GM12878 (cell line): Measurements from ENCODE around the gene PPIL6. TPM values are rescaled to one million over a fixed set of nuclear protein-coding genes. Genes with fewer than 3 reads are reported as not detected.

Experiments
- ATAC-seq: fragments of 200-7000 bp; cut with Tn5 transposase; 3 replicates; pipeline ENCODE4 v1.9.1; 2020; ENCODE audit warnings: mild to moderate bottlenecking, moderate library complexity
- BruUV-seq: library from RNA; stranded (reverse); fragments of 400-500 nt; replicated peaks from 2 replicates; lab custom pipeline; 2021; lab: Mats Ljungman, UMichigan
- CTCF ChIA-PET: fragments of 300-600 bp; sonication (Branson Sonifier 250); formaldehyde crosslinking; extraction: SDS; loops from one replicate; lab custom pipeline; 2021; ENCODE audit warnings: inconsistent platforms; lab: Yijun Ruan, JAX
- POLR2A ChIA-PET: fragments of 350-600 bp; formaldehyde crosslinking; extraction: SDS; loops from one replicate; lab custom pipeline; 2021; ENCODE audit warnings: inconsistent platforms; lab: Charles Lee
- RAD21 ChIA-PET: fragments of 300-600 bp; sonication (Branson Sonifier 250); formaldehyde crosslinking; loops from one replicate; lab custom pipeline; 2023; ENCODE audit warnings: antibody characterized with exemption; ENCODE audit not compliant: unreplicated experiment; lab: Charles Lee
- SMC1A ChIA-PET: fragments of 300-600 bp; sonication (Branson Sonifier 250); formaldehyde crosslinking; loops from one replicate; lab custom pipeline; 2023; ENCODE audit not compliant: unreplicated experiment, uncharacterized antibody; lab: Charles Lee
- DNase-seq: peaks from one replicate; pipeline ENCODE4 v3.0.0-alpha.2; 2011; ENCODE audit warnings: low read depth, low spot score
- FAIRE-seq: peaks from 3 replicates; lab custom pipeline; 2011; peaks lifted over from hg19 to GRCh38; lab: Jason Lieb, UNC
- H2AFZ ChIP-seq: 2 replicates; pipeline ENCODE4 v1.6.0; 2011; ENCODE audit warnings: low read depth, low read length, control low read depth; ENCODE audit not compliant: control insufficient read depth
- H3K27ac ChIP-seq: 2 replicates; pipeline ENCODE4 v1.5.1; 2011; ENCODE audit warnings: control low read depth; ENCODE audit not compliant: control insufficient read depth, insufficient read depth
- H3K27me3 ChIP-seq, 2 experiments: replicated peaks in 1 of 2; 2 replicates each; pipeline versions ENCODE4 v1.6.0 to v1.6.1; 2011; ENCODE audit warnings: low read length in 1 of 2; ENCODE audit not compliant: control insufficient read depth in 2 of 2, insufficient read depth in 2 of 2
- H3K36me3 ChIP-seq, 2 experiments: 2 replicates each; pipeline ENCODE4 v1.5.1; 2011; ENCODE audit warnings: low read length in 1 of 2; ENCODE audit not compliant: control insufficient read depth in 2 of 2, insufficient read depth in 2 of 2
- H3K4me1 ChIP-seq: 2 replicates; pipeline ENCODE4 v1.6.1; 2011; ENCODE audit warnings: mild to moderate bottlenecking, low read length, moderate library complexity, mixed read lengths; ENCODE audit not compliant: control insufficient read depth, insufficient read depth
- H3K4me2 ChIP-seq: 2 replicates; pipeline ENCODE4 v1.6.0; 2011; ENCODE audit warnings: control low read depth; ENCODE audit not compliant: control insufficient read depth, insufficient read depth
- H3K4me3 ChIP-seq: fragments of 200-600 bp; sonication (generic); 2 replicates; pipeline ENCODE4 v1.5.1; 2016
- H3K79me2 ChIP-seq: 2 replicates; pipeline ENCODE4 v1.6.0; 2011; ENCODE audit warnings: low read length; ENCODE audit not compliant: control insufficient read depth, insufficient read depth
- H3K9ac ChIP-seq: 2 replicates; pipeline ENCODE4 v1.8.0; 2011; ENCODE audit warnings: low read length, control low read depth, mixed read lengths; ENCODE audit not compliant: control insufficient read depth, insufficient read depth
- H3K9me3 ChIP-seq: replicated peaks from 3 replicates; pipeline ENCODE4 v1.5.1; 2011; ENCODE audit warnings: mild to moderate bottlenecking, low read length; ENCODE audit not compliant: control insufficient read depth, insufficient read depth
- H4K20me1 ChIP-seq: 2 replicates; pipeline ENCODE4 v1.6.0; 2011; ENCODE audit not compliant: control insufficient read depth, insufficient read depth
- CREB1 ChIP-seq: IDR thresholded peaks from 2 replicates; pipeline ENCODE4 v1.6.1; 2012; ENCODE audit warnings: low read depth, mild to moderate bottlenecking, inconsistent platforms
- FOXK2 ChIP-seq: fragments of 450-650 bp; IDR thresholded peaks from 2 replicates; pipeline ENCODE4 v1.6.1; 2017; ENCODE audit warnings: mild to moderate bottlenecking, moderate library complexity
- NBN ChIP-seq: fragments of 450-650 bp; IDR thresholded peaks from 2 replicates; pipeline ENCODE4 v1.6.1; 2016
- NFYB ChIP-seq: IDR thresholded peaks from 2 replicates; pipeline ENCODE4 v1.6.1; 2011; ENCODE audit warnings: low read depth, mild to moderate bottlenecking, low read length, improper control_type of control experiment, moderate library complexity; ENCODE audit not compliant: insufficient read depth
- PAX5 ChIP-seq: IDR thresholded peaks from 2 replicates; pipeline ENCODE4 v1.6.1; 2011; ENCODE audit warnings: low read depth, low read length, borderline replicate concordance
- YBX1 ChIP-seq: fragments of 450-650 bp; IDR thresholded peaks from 2 replicates; pipeline ENCODE4 v1.6.1; 2016; ENCODE audit warnings: antibody characterized with exemption
- WGBS: methylation state at CpG from one replicate; pipeline ENCODE4 v1.1.6; 2016; ENCODE audit warnings: low lambda C conversion rate; ENCODE audit not compliant: insufficient replicate concordance, insufficient coverage; ENCODE audit errors: missing lambda C conversion rate; 5-methylcytosine and 5-hydroxymethylcytosine counted together
- in situ Hi-C: fragments of 300-500 bp; cut with MboI; formaldehyde crosslinking; loops from 9 replicates; pipeline ENCODE4 v1.14.3; 2018; ENCODE audit warnings: mixed read lengths
- intact Hi-C: fragments of 100-400 bp; cut with micrococcal nuclease; formaldehyde crosslinking; loops from one replicate; pipeline ENCODE4 v1.14.2; 2022; ENCODE audit not compliant: unreplicated experiment
- polyA plus RNA-seq, 11 experiments: library from polyadenylated mRNA; depleted of rRNA in 4 of 11; unstranded in 6 of 11; stranded (reverse) in 5 of 11; fragments of >200 nt; fragmentation: Nextera tagmentation in 4 of 11; fragmentation: Illumina TruSeq in 1 of 11; extraction: Ambion mirVana in 4 of 11; extraction: Trizol in 1 of 11; gene quantifications; 1 replicate in 1 of 11; 2 replicates in 10 of 11; pipeline versions ENCODE4 v1.2.1 to v1.2.3, GENCODE V29; 2011 to 2016; ENCODE audit warnings: inconsistent platforms in 2 of 11, missing spikeins in 2 of 11, low read depth in 1 of 11
- total RNA-seq, 4 experiments: library from RNA; depleted of rRNA in 3 of 4; stranded (reverse); fragments of >200 nt in 3 of 4; fragmentation: Illumina TruSeq in 1 of 4; extraction: Trizol in 1 of 4; gene quantifications; 2 replicates each; pipeline versions ENCODE4 v1.2.1 to v1.2.3, GENCODE V29; 2013 to 2021
- TF ChIP-seq, protein P1 (sequence below): fragments of 450-650 bp; IDR thresholded peaks from 2 replicates; pipeline ENCODE4 v1.6.1; 2017; ENCODE audit warnings: mild to moderate bottlenecking
- TF ChIP-seq, protein P2 (sequence below): fragments of 450-650 bp; formaldehyde crosslinking; IDR thresholded peaks from 2 replicates; pipeline ENCODE4 v1.4.0; 2020; ENCODE audit warnings: mild to moderate bottlenecking, moderate library complexity
- TF ChIP-seq, protein P3 (sequence below), 3 experiments: IDR thresholded peaks in 2 of 3; conservative IDR thresholded peaks in 1 of 3; 2 replicates each; pipeline ENCODE4 v1.5.1; 2011; ENCODE audit warnings: low read depth in 3 of 3, low read length in 3 of 3, mild to moderate bottlenecking in 3 of 3, control low read depth in 2 of 3, moderate library complexity in 2 of 3, inconsistent platforms in 1 of 3, mixed read lengths in 1 of 3; ENCODE audit not compliant: control insufficient read depth in 2 of 3, insufficient read depth in 1 of 3; ENCODE audit errors: extremely low read depth in 1 of 3

The PPIL6 gene
- total and polyA plus RNA-seq, 10 of the 15 experiments (the other 5 are each of a cell fraction or from before 2014, with no cell fraction given): 0.01 to 0.26 (median 0.12) TPM; not detected in 5

DNA sequence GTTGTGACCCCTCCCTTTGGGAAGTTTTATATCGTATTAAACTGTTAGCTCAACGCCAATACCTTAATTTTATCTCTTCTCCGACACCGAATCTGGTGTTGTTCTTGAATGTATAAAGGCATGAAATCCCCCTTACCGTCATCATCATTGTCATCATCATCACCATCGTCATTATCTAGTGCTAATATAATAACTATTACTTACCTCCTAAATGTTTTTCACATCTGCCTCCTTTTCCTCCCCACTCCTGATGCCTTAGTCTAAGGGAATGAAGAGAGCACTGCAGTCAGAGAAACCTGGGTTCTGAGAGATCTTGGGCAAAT is 43.3 kb upstream of the PPIL6 start:
- ChIA-PET POLR2A (interaction anchor here (9.3 kb wide), 1 partner anchor 24 kb away, joined by 132 read pairs; the partner anchor contains the start of gene MICAL1), RAD21 (interaction anchor here (2.1 kb wide), 1 partner anchor 101 kb away, joined by 8 read pairs; the partner anchor contains the start of gene CD164), CTCF (interaction anchor here (1.2 to 3.0 kb wide), 2 partner anchors 20 to 100 kb away, joined by 3 to 17 read pairs; partner anchors contain the start of gene CD164), SMC1A (interaction anchor here (1.5 to 9.4 kb wide), 2 partner anchors 20 to 27 kb away, joined by 7 to 148 read pairs; partner anchors contain the start of gene MICAL1)
- ATAC-seq (no peak), FAIRE-seq (peak; percentile 54), DNase-seq (no peak)
- peak overlapping the region; percentile 81 for H2AFZ ChIP-seq
- H3K9ac ChIP-seq: no peak overlapping the region
- intact Hi-C loops: loop anchor here (1.0 kb wide), 1 partner anchor 28 kb away; the partner anchor contains the start of gene MICAL1
- H3K4me1 ChIP-seq: no peaks in the 10 kb centered on the region; the same call in 1 of the 2 replicates
- no peak overlapping the region for H3K27ac ChIP-seq
- H3K4me3 ChIP-seq: no peak overlapping the region
- no peaks in the 10 kb centered on the region for H3K9me3 ChIP-seq
- peak overlapping the region; percentile 80 for H3K4me2 ChIP-seq
- TF ChIP-seq NFYB (no peak), CREB1 (0 out of 2 replicates have a peak, but pooled peaks have one; percentile 30), YBX1 (no peak), FOXK2 (no peak), PAX5 (no peak), NBN (peak; percentile 34; the same call in 1 of the 2 replicates)
- TF ChIP-seq, protein P1, sequence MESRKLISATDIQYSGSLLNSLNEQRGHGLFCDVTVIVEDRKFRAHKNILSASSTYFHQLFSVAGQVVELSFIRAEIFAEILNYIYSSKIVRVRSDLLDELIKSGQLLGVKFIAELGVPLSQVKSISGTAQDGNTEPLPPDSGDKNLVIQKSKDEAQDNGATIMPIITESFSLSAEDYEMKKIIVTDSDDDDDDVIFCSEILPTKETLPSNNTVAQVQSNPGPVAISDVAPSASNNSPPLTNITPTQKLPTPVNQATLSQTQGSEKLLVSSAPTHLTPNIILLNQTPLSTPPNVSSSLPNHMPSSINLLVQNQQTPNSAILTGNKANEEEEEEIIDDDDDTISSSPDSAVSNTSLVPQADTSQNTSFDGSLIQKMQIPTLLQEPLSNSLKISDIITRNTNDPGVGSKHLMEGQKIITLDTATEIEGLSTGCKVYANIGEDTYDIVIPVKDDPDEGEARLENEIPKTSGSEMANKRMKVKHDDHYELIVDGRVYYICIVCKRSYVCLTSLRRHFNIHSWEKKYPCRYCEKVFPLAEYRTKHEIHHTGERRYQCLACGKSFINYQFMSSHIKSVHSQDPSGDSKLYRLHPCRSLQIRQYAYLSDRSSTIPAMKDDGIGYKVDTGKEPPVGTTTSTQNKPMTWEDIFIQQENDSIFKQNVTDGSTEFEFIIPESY: no peak
- TF ChIP-seq, protein P2, sequence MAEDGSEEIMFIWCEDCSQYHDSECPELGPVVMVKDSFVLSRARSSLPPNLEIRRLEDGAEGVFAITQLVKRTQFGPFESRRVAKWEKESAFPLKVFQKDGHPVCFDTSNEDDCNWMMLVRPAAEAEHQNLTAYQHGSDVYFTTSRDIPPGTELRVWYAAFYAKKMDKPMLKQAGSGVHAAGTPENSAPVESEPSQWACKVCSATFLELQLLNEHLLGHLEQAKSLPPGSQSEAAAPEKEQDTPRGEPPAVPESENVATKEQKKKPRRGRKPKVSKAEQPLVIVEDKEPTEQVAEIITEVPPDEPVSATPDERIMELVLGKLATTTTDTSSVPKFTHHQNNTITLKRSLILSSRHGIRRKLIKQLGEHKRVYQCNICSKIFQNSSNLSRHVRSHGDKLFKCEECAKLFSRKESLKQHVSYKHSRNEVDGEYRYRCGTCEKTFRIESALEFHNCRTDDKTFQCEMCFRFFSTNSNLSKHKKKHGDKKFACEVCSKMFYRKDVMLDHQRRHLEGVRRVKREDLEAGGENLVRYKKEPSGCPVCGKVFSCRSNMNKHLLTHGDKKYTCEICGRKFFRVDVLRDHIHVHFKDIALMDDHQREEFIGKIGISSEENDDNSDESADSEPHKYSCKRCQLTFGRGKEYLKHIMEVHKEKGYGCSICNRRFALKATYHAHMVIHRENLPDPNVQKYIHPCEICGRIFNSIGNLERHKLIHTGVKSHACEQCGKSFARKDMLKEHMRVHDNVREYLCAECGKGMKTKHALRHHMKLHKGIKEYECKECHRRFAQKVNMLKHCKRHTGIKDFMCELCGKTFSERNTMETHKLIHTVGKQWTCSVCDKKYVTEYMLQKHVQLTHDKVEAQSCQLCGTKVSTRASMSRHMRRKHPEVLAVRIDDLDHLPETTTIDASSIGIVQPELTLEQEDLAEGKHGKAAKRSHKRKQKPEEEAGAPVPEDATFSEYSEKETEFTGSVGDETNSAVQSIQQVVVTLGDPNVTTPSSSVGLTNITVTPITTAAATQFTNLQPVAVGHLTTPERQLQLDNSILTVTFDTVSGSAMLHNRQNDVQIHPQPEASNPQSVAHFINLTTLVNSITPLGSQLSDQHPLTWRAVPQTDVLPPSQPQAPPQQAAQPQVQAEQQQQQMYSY: no peak
- TF ChIP-seq, protein P3, sequence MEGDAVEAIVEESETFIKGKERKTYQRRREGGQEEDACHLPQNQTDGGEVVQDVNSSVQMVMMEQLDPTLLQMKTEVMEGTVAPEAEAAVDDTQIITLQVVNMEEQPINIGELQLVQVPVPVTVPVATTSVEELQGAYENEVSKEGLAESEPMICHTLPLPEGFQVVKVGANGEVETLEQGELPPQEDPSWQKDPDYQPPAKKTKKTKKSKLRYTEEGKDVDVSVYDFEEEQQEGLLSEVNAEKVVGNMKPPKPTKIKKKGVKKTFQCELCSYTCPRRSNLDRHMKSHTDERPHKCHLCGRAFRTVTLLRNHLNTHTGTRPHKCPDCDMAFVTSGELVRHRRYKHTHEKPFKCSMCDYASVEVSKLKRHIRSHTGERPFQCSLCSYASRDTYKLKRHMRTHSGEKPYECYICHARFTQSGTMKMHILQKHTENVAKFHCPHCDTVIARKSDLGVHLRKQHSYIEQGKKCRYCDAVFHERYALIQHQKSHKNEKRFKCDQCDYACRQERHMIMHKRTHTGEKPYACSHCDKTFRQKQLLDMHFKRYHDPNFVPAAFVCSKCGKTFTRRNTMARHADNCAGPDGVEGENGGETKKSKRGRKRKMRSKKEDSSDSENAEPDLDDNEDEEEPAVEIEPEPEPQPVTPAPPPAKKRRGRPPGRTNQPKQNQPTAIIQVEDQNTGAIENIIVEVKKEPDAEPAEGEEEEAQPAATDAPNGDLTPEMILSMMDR (IDR thresholded peaks at IDR 0.05 in 2 of 3, conservative IDR thresholded peaks at IDR 0.05 in 1 of 3; ENCODE audit: control insufficient read depth in 2 of 3, extremely low read depth in 1 of 3, insufficient read depth in 1 of 3, low read depth in 3 of 3, low read length in 3 of 3): no peak
- no peaks in the 10 kb centered on the region for H4K20me1 ChIP-seq
- 2% methylated on average over 6 of the region's 6 CpGs for WGBS
- H3K27me3 ChIP-seq: no peaks in the 10 kb centered on the region
- in situ Hi-C loops: no loop called here
- no TSS peak for BruUV-seq
- peaks cover 37% of the 10 kb centered on the region for H3K79me2 ChIP-seq
- peaks cover 0 to 18% of the 10 kb centered on the region in 2 experiments; a peak in 2 of 4 replicates for H3K36me3 ChIP-seq
